Measurements from ENCODE around the gene SLC38A11. TPM values are rescaled to one million over a fixed set of nuclear protein-coding genes. Genes with fewer than 3 reads are reported as not detected.
"Not testable (repeated sequence)": the region's sequence is repeated elsewhere in the genome, so short reads cannot be mapped to it uniquely, and the experiment has no call there.

The SLC38A11 gene, protein sequence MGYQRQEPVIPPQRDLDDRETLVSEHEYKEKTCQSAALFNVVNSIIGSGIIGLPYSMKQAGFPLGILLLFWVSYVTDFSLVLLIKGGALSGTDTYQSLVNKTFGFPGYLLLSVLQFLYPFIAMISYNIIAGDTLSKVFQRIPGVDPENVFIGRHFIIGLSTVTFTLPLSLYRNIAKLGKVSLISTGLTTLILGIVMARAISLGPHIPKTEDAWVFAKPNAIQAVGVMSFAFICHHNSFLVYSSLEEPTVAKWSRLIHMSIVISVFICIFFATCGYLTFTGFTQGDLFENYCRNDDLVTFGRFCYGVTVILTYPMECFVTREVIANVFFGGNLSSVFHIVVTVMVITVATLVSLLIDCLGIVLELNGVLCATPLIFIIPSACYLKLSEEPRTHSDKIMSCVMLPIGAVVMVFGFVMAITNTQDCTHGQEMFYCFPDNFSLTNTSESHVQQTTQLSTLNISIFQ
- total RNA-seq (2014; rRNA removed; shearing (Covaris generic)) = 5.3 and 6.8 TPM in 2 replicates

DNA sequence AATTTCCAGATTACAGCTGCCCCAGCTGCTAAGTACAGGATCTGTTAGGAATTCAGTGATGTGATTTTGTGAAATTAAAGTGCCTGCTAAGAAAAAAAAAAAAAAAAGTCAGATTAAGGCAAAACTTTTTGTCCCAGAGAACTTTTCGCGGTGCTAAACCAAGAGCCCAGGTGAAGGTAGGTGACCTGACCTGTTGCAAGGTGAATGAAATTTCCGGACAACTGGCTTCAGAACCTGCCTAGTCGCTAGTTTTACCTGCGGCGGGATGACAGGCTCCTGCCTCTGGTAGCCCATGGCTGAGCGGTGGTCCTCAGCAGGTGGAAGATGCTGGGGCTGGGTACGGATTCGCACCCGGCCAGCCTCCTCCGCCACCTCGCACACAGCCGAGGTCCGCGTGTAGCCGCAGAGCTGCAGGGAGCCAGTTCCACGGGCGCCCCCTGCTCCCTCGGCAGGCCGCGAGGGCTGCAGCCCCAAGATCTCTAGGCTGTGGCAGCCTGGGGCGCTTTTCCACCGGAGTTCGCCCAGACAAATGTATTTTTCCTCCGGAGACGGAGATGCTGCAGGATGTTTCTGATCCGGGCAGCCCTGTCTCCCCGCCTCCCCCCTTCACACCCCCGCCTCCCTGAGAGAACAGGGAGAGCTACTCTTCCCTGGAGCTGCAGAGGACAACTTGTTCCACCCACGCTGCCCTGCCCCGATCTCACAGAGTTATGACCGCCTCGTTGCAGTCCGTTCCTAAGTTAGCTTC lies at the start of gene SLC38A11:
Gene SLC38A11, minus strand, starts transcription at position 572 of the 748 bp plus-strand sequence. Its CDS starts 278 bp downstream, at position 294.
- peak; percentile 37 for DNase-seq (ENCODE audit: low spot score)

DNA sequence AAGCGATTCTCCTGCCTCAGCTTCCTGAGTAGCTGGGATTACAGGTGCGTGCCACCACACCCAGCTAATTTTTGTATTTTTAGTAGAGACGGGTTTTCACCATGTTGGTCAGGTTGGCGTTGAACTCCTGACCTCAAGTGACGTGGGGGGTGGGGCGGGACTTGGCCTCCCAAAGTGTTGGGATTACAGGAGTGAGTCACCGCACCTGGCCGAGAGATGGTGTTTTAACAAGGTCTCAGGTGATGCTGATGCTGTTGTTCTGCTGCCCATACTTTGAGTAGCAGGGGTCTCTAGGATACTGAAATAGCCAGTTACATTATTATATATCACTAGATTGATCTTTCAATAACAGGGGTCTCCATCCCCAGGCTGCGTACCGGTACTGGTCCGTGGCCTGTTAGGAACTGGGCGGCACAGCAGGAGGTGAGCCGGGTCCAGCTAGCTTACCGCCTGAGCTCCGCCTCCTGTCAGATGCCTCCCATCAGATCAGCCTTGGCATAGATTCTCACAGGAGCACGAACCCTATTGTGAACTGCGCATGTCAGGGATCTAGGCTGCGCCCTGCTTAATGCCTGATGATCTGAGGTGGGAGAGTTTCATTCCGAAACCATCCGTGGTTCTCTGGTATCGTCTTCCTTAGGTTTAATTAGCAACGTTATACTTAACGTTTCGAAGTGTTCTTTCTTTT lies 48.3 kb upstream of the SLC38A11 start:
- DNase-seq (ENCODE audit: low spot score) = no peak

DNA sequence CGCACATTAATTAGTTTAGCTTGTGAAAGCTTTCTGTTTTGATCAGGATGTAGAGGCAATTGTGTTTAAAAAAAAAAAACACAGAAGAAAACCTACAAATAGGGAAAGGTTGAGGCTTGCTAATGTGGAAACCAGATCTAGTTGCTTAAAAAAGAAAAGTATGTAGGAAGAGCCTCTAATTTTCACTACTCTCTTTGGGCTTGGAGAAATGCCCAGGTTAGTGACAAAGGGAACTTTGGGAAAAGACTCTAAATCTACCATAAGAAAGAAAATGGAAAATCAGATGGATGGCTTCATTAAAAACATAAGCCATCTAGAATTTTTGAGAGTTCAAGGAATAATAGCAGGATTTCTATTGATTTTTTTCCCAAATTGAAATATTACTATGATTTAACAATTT lies 47.3 kb upstream of the SLC38A11 start:
- no peak for DNase-seq (ENCODE audit: low spot score)

DNA sequence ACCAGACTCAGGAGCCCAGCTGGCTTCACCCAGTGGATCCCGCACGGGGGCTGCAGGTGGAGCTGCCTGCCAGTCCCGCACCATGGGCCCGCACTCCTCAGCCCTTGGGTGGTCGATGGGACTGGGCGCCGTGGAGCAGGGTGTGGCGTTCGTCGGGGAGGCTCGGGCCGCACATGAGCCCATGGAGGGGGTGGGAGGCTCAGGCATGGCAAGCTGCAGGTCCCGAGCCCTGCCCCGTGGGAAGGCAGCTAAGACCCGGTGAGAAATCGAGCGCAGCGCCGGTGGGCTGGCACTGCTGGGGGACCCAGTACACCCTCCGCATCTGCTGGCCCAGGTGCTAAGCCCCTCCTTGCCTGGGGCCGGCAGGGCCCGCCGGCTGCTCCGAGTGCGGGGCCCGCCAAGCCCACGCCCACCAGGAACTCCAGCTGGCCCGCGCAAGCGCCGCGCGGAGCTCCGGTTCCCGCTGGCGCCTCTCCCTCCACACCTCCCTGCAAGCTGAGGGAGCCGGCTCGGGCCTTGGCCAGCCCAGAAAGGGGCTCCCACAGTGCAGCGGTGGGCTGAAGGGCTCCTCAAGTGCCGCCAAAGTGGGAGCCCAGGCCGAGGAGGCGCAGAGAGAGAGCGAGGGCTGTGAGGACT lies 39.5 kb upstream of the SLC38A11 start:
- DNase-seq (ENCODE audit: low spot score) = not testable (repeated sequence)

DNA sequence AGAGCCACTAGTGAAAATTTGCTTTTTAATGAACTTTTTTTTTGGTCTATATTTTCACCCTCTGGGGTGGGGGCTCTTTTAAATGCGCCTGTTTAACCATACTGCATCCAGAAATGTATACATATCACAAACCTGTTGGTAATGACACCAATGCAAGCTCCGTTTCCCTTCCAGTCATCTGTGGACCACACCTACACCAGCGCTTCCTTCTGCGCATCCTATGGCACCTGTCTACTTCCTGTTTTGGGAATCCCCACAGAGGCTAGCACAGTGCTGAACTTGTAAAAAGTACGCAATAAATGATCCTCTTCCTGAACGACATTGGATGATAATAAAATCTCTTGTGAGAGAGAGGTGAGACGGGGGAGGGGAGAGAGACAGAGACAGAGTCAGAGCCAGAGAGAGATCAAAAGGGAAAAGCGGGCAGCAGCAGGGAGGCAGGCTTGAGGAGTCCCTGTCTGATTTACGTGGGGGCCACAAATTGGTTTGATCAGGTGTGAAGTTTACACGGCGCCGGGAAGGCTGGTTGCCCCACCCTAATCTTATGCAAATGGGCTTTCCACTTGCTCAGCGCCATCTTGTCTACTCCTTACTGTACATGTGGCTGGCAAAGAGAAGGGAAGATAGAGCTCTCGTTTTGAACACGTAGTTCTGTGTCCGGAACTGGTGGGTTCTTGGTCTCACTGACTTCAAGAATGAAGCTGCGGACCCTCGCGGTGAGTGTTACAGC lies 38.1 kb upstream of the SLC38A11 start:
- no peak for DNase-seq (ENCODE audit: low spot score)

DNA sequence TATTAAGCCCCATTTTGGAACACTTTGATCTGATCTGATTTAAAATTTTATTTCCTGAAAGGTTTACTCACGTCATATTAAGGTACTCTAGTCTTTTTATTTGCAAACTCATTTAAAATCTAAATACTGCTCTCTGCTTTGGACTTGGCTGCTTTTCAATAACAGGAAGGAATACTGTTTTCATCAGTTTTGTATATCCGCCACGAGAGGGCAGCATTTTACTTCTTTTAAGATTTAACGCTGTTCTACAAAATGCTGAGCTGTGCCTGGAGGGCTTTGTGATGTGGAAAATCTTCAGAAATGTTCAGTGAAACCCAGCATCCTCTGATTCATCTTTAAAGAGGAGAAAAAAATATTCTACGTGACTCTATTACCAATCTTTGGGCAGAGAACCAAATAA lies 37.5 kb upstream of the SLC38A11 start:
- DNase-seq (ENCODE audit: low spot score) = peak; percentile 82

DNA sequence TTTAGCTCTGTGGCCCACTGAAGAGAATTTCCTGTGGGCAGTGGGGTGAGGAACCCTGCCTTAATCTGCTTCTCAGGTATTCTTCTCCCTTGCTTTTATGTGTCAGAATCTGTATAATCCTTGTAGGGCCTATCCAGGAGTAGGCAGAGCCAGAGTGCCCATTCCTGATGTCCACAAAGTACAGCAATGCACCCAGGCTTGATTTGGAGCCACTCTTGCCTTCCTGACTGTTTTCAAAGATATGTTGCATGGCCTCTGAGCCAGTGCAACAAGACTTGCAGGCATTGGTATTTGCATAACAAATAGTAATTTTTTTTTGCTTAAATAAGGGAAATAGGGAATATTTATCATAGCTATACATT lies 36.7 kb upstream of the SLC38A11 start:
- not testable (repeated sequence) for DNase-seq (ENCODE audit: low spot score)

DNA sequence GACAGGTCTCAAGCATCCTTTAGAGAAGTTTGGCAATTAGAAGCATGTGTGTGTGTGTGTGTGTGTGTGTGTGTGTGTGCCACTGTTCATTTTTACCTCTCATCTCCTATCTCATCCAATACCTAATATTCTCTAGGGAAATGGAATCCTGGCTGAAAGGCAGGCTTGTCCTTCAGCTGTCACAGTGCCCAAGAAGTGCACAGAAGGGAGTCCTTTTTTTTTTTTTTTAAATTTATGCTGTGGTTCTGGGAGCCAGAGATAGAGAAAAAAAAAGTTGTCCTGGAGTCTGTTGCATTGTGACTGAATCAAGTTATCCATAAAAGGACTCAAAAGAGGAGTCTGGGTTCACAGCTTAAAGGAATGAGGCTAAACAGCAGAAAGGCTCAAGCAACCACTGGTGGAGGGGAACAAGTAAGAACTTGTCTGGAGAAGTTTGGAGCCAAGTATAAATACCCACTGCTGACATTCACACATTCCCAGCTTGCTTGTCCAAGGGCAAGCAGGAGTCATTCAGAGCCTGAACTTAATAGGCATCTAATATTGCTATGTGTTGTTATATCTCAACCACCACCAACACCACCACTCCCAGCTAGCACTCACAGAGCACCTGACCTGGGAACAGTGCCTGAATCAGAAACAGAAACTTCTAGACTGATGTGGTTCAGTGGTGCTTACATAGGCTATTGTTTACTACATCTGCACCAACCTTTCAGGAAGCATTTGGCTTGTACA lies 36.2 kb upstream of the SLC38A11 start:
- DNase-seq (ENCODE audit: low spot score) = not testable (repeated sequence)

DNA sequence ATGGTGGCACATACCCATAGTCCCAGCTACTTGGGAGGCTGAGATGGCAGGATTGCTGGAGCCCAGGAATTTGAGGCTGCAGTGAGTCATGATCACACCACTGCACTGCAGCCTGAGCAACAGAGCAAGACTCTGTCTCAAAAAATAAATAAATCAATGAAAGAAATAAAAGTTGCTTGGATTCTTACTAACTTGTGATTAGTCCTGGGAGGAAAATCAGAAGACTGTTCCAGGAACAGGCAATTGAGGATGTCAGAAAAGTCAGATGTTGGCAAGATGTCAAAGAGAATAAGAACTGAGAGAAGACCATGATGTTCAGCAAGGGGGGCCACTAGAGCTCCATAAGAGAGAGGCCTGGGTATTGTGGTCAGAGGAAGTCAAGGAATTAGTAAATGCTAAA lies 35.6 kb upstream of the SLC38A11 start:
- not testable (repeated sequence) for DNase-seq (ENCODE audit: low spot score)

DNA sequence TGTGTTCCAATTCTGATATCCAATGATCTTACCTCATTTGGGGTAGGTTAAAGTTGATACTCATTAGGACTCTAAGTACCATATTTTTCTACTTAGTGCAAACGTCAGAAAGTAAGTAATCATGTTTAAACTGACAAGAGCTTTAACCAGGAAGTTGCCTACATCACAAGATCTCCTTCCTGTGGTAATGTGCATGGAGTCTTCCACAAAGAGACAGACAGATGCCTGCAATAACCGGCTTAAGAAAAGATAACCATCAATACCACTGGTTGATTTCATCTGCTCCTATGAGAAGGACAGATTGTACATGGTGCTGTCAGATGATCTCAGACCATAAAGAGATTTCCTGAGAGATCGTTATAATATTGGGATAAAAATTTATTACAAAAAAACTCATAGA lies 33.5 kb upstream of the SLC38A11 start:
- DNase-seq (ENCODE audit: low spot score) = not testable (repeated sequence)

DNA sequence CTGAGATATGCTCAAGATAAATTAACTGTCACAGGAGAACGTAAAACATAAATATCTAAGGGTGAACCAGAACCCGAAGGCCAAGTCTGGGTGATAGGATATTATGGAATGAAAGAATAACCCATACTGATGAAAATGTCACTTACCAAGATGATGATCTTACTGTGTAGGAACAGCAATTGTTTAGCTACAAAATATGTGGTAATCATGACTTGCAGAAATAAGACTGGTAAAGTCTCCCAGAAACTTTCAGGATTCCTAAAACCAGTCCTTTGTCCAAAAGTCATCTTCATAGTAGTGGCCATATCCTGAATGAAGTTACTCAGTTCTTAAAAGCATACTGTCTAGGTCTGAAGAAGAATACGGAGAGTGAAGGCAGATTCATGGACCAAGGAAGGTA lies 30.7 kb upstream of the SLC38A11 start:
- not testable (repeated sequence) for DNase-seq (ENCODE audit: low spot score)

DNA sequence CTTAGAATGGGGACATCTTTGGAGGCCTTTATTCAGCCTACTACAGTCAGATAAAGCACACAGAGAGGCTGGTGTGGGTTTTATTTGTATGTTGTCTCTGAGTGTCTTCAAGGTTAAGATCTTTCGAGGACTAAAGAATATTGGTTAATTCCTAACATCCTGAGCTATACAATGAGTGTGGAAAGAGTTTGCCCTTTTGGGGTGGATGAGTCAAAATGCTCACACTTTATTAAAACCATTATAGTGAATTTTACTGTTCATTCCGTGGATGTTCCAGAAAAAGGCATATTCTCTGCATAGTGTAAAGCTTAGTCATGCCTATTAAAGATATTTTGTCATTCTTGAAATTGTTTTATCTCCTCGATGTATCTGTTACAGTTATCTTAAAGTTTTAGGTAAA lies 29.1 kb upstream of the SLC38A11 start:
- DNase-seq (ENCODE audit: low spot score) = no peak

DNA sequence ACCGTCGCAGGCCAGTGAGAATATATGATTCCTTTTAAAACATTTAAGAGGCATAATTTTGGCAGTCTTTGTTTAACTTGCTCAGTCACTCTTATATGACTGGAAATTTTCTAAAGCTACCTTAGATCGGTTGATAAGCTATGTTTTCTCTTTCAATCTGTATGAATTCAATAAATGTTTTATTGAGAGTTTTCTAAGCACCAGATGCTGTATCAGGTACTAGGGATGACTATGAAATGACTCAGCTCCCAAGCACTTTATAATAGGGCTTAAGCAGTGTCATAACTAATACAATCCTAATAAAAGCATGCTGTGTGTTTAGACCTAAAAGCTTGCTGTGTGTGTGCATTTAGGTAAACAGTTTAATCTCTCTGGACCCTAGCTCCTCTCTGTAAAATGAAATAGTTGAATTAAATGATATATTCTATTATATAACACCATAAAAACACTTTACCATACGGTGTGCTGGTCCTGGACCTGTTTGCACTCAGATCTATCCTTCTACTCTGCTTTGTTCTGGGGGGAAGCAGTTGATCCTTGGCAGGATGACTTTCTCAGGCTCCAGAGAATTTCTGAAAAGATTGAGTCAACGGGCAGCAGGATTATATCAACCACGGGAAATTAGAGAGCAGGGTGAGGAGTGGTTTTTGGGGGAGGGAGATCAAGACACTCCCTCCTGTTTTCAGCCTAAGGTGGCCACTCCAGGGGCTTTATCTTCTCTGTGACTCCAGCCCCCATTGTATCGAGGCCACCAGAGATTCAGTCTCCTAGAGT lies 26.1 kb upstream of the SLC38A11 start:
- DNase-seq (ENCODE audit: low spot score) = peak; percentile 40

DNA sequence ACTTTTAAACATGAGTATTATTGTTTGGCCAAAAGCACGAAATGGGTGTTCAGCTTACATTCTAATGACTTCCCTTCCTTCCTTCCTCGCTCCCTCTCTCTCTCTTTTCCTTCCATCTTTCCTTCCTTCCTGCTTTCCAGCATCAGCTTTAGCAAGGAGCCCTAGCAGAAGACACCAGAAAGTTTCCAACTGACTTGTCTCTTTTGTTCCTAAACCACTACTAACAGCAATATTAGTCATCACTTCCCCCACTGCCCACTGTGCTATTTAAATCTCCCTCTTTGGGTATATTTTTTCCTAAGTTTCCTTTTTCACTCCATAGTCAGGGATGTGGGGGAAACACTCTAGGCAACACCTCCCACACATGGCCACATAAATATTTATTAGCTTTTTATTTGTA lies 25.4 kb upstream of the SLC38A11 start:
- DNase-seq (ENCODE audit: low spot score) = not testable (repeated sequence)

DNA sequence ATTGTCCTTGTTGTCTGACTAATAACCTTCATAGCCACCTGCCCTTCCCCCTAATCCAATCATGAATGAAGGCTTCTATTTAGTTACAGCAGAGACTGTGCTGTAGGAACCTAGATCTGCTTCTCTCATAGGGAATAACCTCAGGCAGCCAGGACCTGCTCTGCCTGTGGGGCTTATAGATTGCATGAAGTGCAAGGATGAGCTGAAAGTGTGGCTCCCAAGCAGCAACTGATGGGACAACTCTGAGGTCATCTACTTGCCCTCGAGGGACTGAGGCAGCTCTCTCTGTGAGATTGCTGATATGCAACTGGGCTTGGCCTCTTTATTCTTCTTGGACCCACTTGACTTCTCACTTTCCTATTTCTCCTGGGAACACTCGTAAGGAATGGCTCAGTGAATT lies 23.8 kb upstream of the SLC38A11 start:
- no peak for DNase-seq (ENCODE audit: low spot score)

DNA sequence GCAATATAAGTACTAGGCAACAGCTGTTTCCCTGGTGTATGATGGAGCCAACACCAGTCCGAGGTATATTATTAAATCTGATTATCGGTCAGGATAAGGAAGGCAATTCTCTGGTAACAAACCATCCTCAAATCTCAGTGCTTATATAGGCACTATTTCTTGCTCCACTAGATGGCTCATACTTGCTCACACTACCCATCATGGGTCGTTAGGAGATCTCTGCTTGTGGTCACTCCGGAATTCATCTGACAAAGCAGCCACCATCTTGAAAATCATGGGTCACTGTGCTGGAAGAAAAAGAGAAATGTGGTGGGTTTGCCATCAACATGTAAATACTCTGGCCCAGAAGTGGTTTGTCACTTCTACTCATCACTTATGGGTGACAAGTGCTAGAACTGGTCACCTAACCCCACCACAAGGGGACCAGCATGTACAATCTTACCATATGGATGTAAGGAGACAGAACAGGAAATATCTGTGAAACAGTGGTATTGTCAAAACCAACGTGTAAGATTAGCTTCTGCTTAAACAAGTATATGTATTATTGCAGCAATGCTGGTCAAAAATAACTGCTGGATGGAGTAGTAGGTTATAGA lies 21.6 kb upstream of the SLC38A11 start:
- not testable (repeated sequence) for DNase-seq (ENCODE audit: low spot score)

DNA sequence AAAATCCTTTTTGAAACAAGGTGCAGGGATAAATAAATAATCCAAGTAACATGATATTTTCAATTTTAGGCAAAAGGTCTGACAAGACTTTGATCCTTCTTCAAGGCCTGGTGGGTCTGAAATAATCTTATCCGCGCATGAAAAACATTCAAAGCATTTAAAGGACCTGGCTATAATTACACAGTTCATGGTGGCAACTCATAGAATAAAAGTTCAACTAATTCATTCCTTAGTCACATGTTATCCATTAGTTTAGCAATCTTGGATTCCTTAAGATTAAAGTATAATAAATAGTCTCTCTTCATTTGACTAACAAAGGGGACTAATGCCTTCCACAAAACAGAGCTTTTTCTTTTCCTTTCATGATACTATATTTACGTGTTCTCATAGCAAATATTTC lies 21.0 kb upstream of the SLC38A11 start:
- DNase-seq (ENCODE audit: low spot score) = no peak

DNA sequence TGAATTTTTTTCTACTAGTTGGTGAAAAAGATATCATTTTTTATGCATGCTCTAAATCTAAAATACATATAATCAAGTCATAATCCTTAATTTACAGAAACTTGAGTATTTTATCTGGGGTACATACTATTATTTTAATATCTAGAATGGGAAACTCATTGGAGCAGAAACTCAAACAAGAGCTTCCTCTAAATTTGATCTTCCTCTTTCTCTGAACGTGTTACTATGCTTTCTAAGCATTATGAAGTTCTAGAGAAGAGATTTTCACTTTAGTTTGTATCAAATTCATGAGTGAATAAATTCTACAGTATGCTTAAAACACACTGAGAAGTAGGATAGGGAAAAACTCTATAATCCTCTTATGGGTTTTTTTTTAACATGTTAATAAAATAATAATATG lies 20.6 kb upstream of the SLC38A11 start:
- no peak for DNase-seq (ENCODE audit: low spot score)

DNA sequence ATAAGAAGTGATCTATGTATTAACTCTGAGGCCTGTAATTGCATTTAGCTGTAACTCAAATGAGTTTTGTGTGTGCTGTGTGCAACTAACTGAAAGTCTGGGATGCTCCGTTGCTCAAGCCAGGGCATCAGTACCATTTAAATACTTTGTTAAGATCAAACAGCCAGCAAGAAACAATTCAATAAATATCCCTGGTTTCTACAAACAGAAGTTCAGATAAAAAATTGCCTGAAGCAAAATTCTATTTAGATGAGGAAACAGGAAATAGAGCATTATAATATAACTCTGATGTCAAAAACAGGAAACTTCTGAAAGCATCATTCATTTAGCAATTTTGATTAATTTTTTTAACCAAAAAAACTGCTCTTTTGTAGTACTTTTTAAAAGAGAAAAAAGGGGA lies 18.9 kb upstream of the SLC38A11 start:
- no peak for DNase-seq (ENCODE audit: low spot score)

Measured in HT-29 (cell line).